Measurements from ENCODE around the gene RGS7. TPM values are rescaled to one million over a fixed set of nuclear protein-coding genes. Genes with fewer than 3 reads are reported as not detected.

RGS7 gene
- total RNA-seq, 2 experiments from 2014 or later = not detected

DNA sequence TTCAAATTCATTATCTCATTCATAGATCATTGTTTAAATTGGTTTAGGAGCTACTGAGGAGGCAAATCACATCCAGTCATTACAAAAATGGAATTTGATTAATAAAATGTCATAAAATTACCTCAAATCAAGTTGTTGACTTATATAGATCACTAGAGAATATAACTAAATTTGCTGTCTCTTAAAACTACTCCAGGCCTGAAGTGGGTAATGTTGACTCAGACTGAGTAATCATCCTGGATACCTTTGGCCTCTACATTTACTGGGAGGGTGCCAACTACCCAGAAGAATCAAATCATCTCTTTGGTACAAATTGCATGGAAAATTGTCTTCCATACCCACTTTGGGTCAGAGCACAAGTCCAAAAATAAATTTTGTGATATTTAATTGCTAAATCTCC, 553.9 kb downstream of the RGS7 start:
- no peak overlapping the region for H3K4me3 ChIP-seq (ENCODE audit: low read length)
- H3K4me1 ChIP-seq (ENCODE audit: insufficient read depth, low read length) = no peaks in the 10 kb centered on the region
- H3K27ac ChIP-seq (ENCODE audit: low read depth in 1 of 2, low read length in 2 of 2) = no peak overlapping the region
- CTCF ChIA-PET = no interaction called here
- H3K27me3 ChIP-seq (ENCODE audit: control insufficient read depth in 1 of 2, insufficient read depth in 2 of 2, low read length in 2 of 2) = no peaks in the 10 kb centered on the region
- no peaks in the 10 kb centered on the region for H3K4me1 Mint-ChIP-seq (ENCODE audit: low read depth)
- no peaks in the 10 kb centered on the region for H3K27me3 Mint-ChIP-seq
- no peaks in the 10 kb centered on the region for H3K36me3 Mint-ChIP-seq (ENCODE audit: low read depth)
- intact Hi-C loops (cut with DNase I, micrococcal nuclease) = no loop called here
- POLR2A ChIA-PET = no interaction called here
- no peaks in the 10 kb centered on the region for H3K36me3 ChIP-seq (ENCODE audit: insufficient read depth, low read length)
- H3K4me3 Mint-ChIP-seq = no peak overlapping the region
- no peaks in the 10 kb centered on the region for H3K9me3 ChIP-seq (ENCODE audit: control insufficient read depth in 1 of 2, insufficient read depth in 1 of 2, low read length in 2 of 2)
- H3K27ac Mint-ChIP-seq = no peak overlapping the region
- H3K9me3 Mint-ChIP-seq = no peaks in the 10 kb centered on the region
- DNase-seq = no peak
- TF ChIP-seq, protein P1, sequence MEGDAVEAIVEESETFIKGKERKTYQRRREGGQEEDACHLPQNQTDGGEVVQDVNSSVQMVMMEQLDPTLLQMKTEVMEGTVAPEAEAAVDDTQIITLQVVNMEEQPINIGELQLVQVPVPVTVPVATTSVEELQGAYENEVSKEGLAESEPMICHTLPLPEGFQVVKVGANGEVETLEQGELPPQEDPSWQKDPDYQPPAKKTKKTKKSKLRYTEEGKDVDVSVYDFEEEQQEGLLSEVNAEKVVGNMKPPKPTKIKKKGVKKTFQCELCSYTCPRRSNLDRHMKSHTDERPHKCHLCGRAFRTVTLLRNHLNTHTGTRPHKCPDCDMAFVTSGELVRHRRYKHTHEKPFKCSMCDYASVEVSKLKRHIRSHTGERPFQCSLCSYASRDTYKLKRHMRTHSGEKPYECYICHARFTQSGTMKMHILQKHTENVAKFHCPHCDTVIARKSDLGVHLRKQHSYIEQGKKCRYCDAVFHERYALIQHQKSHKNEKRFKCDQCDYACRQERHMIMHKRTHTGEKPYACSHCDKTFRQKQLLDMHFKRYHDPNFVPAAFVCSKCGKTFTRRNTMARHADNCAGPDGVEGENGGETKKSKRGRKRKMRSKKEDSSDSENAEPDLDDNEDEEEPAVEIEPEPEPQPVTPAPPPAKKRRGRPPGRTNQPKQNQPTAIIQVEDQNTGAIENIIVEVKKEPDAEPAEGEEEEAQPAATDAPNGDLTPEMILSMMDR (IDR thresholded peaks at IDR 0.05) = no peak
- ATAC-seq (ENCODE audit: poor library complexity) = no peak

GRCh38 chr1:240802271-240802670, 554.7 kb downstream of the RGS7 start:
- Histone ChIP-seq H3K4me1 (ENCODE audit: insufficient read depth, low read length) (no peaks in the 10 kb centered on the region), H3K36me3 (ENCODE audit: insufficient read depth, low read length) (no peaks in the 10 kb centered on the region), H3K27me3 (ENCODE audit: control insufficient read depth in 1 of 2, insufficient read depth in 2 of 2, low read length in 2 of 2) (no peaks in the 10 kb centered on the region), H3K4me3 (ENCODE audit: low read length) (no peak overlapping the region), H3K9me3 (ENCODE audit: control insufficient read depth in 1 of 2, insufficient read depth in 1 of 2, low read length in 2 of 2) (no peaks in the 10 kb centered on the region), H3K27ac (ENCODE audit: low read depth in 1 of 2, low read length in 2 of 2) (no peak overlapping the region)
- DNase-seq (no peak), ATAC-seq (ENCODE audit: poor library complexity) (no peak)
- POLR2A ChIA-PET = no interaction called here
- CTCF ChIA-PET = no interaction called here
- H3K27ac Mint-ChIP-seq = no peak overlapping the region
- no peaks in the 10 kb centered on the region for H3K27me3 Mint-ChIP-seq
- no peaks in the 10 kb centered on the region for H3K9me3 Mint-ChIP-seq
- TF ChIP-seq, protein P1 (IDR thresholded peaks at IDR 0.05) = no peak
- H3K36me3 Mint-ChIP-seq (ENCODE audit: low read depth) = no peaks in the 10 kb centered on the region
- H3K4me3 Mint-ChIP-seq = no peak overlapping the region
- intact Hi-C loops (cut with DNase I, micrococcal nuclease) = no loop called here
- H3K4me1 Mint-ChIP-seq (ENCODE audit: low read depth) = no peaks in the 10 kb centered on the region

GRCh38 chr1:240801442-240801841, 555.6 kb downstream of the RGS7 start:
- intact Hi-C loops (cut with DNase I, micrococcal nuclease) = no loop called here
- no peaks in the 10 kb centered on the region for H3K9me3 ChIP-seq (ENCODE audit: control insufficient read depth in 1 of 2, insufficient read depth in 1 of 2, low read length in 2 of 2)
- ChIA-PET CTCF (no interaction called here), POLR2A (no interaction called here)
- Mint-ChIP-seq H3K9me3 (no peaks in the 10 kb centered on the region), H3K4me3 (no peak overlapping the region), H3K36me3 (ENCODE audit: low read depth) (no peaks in the 10 kb centered on the region), H3K4me1 (ENCODE audit: low read depth) (no peaks in the 10 kb centered on the region), H3K27ac (no peak overlapping the region), H3K27me3 (no peaks in the 10 kb centered on the region)
- DNase-seq (no peak), ATAC-seq (ENCODE audit: poor library complexity) (no peak)
- H3K4me3 ChIP-seq (ENCODE audit: low read length) = no peak overlapping the region
- TF ChIP-seq, protein P1 (IDR thresholded peaks at IDR 0.05) = no peak
- H3K36me3 ChIP-seq (ENCODE audit: insufficient read depth, low read length) = no peaks in the 10 kb centered on the region
- no peaks in the 10 kb centered on the region for H3K4me1 ChIP-seq (ENCODE audit: insufficient read depth, low read length)
- no peaks in the 10 kb centered on the region for H3K27me3 ChIP-seq (ENCODE audit: control insufficient read depth in 1 of 2, insufficient read depth in 2 of 2, low read length in 2 of 2)
- no peak overlapping the region for H3K27ac ChIP-seq (ENCODE audit: low read depth in 1 of 2, low read length in 2 of 2)
